AG04449 (cell line): ENCODE measurements around the gene CCSAP.

Experiments used
- CTCF ChIA-PET: fragments of 350-600 bp; formaldehyde crosslinking; extraction: SDS; loops from one replicate; lab custom pipeline; 2021; ENCODE audit warnings: antibody characterized with exemption; lab: Yijun Ruan, JAX
- POLR2A ChIA-PET: fragments of 400-600, 350-600 bp; formaldehyde crosslinking; extraction: SDS; loops from one replicate; lab custom pipeline; 2020; ENCODE audit warnings: antibody characterized with exemption, inconsistent platforms; lab: Yijun Ruan, JAX
- DNase-seq: peaks from one replicate; pipeline ENCODE4 v3.0.0-alpha.2; 2010; ENCODE audit warnings: low read depth, low spot score
- H3K4me3 ChIP-seq: 2 replicates; pipeline ENCODE4 v1.5.1; 2011; ENCODE audit warnings: low read depth, mild to moderate bottlenecking, control low read depth, low read length
- CTCF ChIP-seq: IDR thresholded peaks from one replicate; pipeline ENCODE4 v1.5.1; 2011; ENCODE audit warnings: mild to moderate bottlenecking, moderate library complexity, low read length, control low read depth, inconsistent platforms; ENCODE audit not compliant: insufficient read depth; ENCODE audit errors: missing control alignments

CCSAP gene

GRCh38 chr1:229284887-229285286, 58.0 kb downstream of the CCSAP start:
- CTCF ChIA-PET = no interaction called here
- POLR2A ChIA-PET = no interaction called here
- no peak for TF ChIP-seq CTCF
- DNase-seq = no peak
- no peak overlapping the region for H3K4me3 ChIP-seq

- CTCF ChIA-PET = interaction anchor here (0.7 kb wide), 1 partner anchor 15 kb away, joined by 3 read pairs; no protein-coding TSS in a partner anchor
Observed at GRCh38 chr1:229283183-229283611, 59.6 kb downstream of the CCSAP start.

GRCh38 chr1:229282295-229282823, 60.5 kb downstream of the CCSAP start:
- TF ChIP-seq CTCF = no peak
- POLR2A ChIA-PET = no interaction called here
- CTCF ChIA-PET = interaction anchor here (0.9 to 1.5 kb wide), 3 partner anchors 12 to 200 kb away, joined by 3 to 4 read pairs (median 4); no protein-coding TSS in a partner anchor
- H3K4me3 ChIP-seq = no peak overlapping the region
- DNase-seq = no peak

More at GRCh38 chr1:229283183-229283611, 59.6 kb downstream of the CCSAP start:
- H3K4me3 ChIP-seq = no peak overlapping the region
- no peak for DNase-seq
- TF ChIP-seq CTCF = no peak
- POLR2A ChIA-PET = no interaction called here

- no peak overlapping the region for H3K4me3 ChIP-seq
- no peak for DNase-seq
- ChIA-PET POLR2A (interaction anchor here (0.6 to 0.7 kb wide), 2 partner anchors 226 to 277 kb away, joined by 3 read pairs; partner anchors contain the start of gene NUP133), CTCF (interaction anchor here (1.3 to 1.5 kb wide), 2 partner anchors 25 to 201 kb away, joined by 4 read pairs; no protein-coding TSS in a partner anchor)
- TF ChIP-seq CTCF = no peak
Observed at GRCh38 chr1:229281339-229281926, 61.4 kb downstream of the CCSAP start.

GRCh38 chr1:229280921-229281320, 61.9 kb downstream of the CCSAP start:
- no peak for TF ChIP-seq CTCF
- ChIA-PET CTCF (interaction anchor here (1.3 to 1.5 kb wide), 2 partner anchors 25 to 201 kb away, joined by 4 read pairs; no protein-coding TSS in a partner anchor), POLR2A (interaction anchor here (0.6 to 0.7 kb wide), 2 partner anchors 227 to 278 kb away, joined by 3 read pairs; partner anchors contain the start of gene NUP133)
- H3K4me3 ChIP-seq = no peak overlapping the region
- no peak for DNase-seq
